T1000 (cell line): Measurements from ENCODE around the gene UNC5B.

Source experiments
- DNase-seq: peaks from one replicate; lab custom pipeline; 2025; ENCODE audit warnings: mixed read lengths; lab: John Stamatoyannopoulos, UW

The UNC5B gene

DNA sequence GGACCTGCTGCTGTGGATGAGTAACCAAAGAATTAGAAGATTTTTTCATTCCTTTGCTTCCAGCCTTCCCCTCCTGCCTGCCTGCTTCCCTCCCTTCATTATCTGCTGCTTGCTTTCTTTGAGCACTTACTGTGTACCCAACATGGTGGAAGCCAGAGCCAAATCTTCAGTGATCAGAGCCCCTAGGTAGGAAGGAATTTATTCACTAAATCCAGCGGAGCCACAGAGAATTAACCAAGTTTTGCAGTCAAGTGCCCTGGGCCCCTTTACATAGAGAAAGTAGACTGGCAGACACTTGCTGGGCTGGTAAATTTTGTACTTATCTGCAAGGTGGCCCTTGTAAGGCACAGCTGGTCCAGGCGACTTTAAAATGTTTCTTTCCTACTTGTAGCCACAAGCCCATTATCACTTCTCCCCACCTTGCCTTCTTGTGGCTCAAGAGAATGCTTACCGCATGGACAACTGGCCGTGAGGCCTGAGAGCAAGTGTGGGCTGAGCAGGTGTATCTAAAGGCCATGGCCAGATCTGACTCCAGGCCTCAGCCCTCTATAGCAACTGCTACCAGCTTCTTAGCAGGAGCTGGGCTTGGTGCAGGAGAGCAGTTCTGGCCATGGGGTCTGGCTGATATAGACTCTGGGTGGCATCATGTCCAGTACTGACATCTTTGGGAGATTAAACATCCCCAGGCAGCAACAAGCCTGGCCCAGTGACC lies 11.1 kb downstream of the UNC5B start:
- DNase-seq, result no peak

DNA sequence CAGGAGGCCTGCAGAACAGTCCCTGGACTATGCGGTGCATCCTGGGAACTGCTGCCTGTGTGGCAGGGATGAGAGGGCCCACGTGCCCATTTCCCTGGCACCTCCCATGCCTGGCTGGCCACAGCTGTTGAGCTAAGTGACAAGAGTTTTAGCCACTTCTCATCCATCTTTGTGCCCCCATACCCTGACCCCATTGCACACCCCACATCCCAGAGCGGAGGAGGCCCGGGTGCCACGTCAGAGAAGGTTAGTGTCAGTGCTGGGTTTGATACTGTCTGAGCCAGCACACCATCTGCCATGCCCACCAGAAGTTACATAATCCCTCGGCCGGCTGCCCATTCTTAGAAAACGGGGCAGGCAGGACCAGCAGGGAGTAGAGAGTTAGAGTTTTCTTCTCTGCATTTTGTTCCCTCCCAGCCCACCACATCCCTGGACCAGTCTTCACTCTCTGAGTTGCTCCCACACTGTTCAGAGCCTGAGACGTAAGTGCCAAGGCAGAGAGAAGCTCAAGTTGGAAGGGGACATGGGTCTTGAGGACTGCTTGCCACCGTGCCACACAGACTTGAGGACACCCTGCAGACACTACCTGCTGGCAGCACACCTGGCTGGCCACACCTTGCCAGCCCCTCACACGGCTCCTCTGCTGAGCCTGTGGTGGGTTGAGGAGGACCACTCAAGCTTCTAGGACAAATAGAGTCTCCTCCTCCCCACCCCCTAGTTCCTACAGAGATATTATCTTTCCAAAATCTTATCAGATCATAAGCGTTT lies 13.1 kb downstream of the UNC5B start:
- DNase-seq, result no peak

DNA sequence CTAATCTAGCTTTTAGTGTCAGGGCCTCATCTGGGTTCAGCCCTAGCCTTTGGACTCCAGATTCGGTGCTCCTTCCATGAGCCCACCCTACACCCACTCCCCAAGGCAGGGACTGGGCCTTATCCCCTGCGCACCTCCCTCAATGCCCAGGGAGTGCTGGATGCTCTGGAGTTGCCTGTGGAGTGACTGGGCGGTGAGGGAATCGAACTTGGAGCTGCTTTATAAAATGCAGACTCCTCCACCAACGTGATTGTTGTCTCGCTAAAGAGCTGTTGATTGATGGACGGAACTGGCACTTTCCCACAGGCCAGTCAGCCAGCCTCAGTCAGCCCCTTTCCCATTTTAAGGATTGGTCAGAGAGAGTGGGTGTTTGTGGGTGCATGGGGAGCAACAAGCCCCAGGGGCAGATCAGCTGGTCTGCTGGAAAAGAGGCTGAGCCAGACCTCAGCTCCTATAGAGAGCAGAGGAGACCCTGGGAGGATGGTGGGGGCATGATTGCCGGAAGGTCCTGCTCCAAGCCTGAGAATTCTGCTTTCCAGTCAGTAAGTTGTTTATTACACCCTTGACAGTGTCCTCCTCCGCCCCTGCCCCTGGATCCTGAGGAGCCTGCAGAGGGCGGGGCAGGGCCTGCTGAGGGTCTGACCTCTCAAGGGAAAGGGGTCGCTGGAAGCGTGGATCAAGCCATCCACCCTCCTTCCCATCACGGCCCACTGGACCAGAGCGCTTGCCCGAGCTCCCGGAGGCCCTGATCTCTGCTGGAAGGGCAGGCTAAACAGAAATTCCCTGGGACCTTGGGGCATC lies 16.7 kb downstream of the UNC5B start:
- no peak for DNase-seq

DNA sequence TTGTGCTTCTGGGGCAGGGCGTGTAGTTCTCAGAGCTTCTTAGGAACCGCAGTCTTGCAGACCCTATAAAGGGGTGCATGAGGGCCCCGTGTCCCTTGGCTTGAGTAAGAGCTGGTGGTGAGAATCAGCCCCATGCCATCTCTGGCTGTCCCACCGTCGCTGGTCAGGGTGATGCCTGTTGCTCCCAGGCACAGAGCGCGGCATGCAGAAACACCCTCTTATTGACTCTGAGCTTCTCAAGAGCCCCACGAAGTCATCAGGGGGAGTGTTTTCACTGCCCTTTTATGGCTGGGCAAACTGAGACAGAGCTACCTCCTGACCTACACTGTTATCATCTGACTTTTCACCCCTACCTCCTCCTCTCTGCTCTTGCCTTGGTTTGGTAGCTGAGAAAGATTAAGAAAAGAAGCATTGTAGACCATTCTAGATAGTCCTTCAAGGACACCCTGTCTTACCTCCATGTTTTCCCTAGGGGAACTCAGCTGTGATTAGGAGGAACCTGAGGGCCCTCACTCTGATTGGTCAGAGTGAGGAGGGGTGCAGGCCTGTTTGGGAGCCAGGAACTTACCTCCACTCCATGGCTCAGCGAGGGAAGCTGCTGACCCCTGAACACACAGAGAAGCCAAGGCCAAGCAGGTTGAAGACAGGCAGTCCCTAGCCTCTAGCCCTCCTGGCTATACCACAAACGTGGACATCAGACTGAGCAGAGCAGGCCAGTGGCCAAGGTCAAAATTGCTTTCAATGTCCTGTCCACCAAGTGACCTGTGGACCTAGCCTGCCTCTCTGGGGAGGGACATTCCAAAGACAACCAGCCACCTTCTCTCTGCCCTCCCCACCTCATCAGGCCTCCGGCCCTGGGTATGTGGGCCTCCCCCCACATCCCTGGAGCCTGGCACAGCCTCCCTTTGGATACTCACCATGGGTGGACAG lies 17.6 kb downstream of the UNC5B start:
- no peak for DNase-seq

DNA sequence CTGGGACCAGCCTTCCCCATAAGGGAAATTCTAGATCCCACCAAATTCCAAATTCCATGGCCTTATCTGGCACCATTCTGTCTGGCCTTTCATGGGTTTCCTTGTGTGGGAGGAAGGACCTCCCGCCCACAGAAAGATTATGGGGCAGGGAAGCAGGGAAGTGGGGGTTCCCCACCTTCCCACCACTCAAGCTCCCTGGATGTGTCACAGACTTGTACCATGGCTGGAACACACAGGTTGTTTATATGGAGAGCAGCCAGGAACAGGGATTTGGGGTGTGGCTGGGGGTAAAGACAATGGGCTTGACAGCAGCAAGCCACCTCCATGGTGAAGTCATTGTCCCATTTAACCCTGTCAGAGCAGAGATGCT lies 18.3 kb downstream of the UNC5B start:
- DNase-seq, result no peak

DNA sequence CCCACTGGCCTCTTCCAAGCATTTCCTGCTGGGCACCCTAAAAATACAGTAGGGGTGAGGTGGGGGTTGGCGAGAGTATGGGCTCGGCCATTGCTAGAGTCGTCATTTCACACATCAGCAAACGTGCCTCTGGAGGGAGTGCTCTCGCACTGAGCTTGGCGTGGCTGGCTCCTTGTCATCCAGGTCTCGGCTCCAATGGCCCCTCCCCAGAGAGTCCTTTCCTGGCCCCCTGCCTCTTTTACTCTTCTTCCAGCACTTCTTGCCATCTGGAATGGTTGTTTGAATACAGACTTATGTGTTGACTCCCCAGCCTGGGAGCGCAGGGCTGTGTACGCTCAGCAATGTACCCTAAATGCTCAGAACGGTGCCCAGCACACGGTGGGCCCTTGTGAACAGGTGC lies 18.8 kb downstream of the UNC5B start:
- DNase-seq, result no peak

DNA sequence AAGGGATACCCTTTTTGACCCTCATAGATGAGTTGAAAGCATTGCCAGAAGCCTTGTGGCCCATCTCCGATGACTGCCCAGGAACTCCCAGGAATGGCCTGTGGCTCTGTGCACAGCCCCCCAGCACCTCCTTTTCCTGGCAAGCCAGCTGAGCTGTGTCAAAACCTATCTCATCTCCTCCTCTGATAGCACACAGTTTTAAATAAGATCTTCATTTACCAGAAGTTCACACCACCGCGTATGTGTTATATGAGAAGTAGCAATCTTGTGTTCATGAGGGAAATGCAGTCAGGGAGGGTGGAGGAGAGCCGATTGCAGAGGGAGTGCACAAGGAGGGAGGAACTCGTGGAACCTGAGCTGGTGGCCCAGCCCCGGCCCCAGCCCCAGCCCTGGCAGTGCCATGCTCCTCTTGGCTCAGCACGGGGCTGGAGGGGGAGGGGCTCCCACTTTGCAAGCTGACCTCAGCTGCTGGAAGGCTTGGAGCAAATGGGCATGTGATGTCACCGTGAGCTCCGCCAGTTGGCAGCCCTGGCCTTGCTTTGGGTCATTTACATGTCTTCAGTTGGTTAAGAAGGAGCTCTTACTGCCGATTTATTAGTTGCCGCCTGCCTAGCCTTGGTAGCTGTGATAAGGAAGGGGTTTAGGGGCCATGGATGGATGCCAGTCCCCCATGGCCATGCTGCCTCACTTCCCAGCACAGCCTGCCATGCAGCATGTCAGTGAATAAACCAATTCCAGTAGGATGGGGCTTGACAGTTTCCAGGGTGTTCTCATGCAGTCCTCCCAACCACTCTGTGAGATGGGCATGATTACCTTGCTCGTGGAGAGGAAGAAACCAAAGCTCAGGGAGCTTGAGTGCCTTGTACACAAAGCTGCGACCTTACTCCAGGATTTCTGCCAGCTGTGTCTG lies 20.0 kb downstream of the UNC5B start:
- DNase-seq, result no peak

DNA sequence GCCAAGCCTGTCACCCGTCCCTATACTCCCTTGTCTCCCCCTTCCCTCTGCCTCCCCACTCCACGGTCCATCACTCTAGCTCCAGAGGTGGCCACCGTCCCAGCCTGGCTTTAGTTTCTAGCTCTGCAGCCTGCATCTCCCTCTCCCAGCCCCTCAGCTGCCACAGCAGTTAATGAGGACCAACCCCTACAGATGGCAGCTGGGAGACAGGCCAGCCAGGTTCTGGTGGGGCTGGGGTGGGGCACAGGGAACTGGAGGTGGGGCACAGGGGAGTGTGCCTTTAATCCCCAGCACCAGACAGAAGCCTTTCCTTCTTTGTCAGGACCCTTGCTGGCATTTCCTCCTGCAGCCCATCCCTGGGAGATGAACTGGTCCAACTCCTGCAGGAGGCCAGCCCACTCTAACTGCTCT lies 21.1 kb downstream of the UNC5B start:
- DNase-seq, result no peak

DNA sequence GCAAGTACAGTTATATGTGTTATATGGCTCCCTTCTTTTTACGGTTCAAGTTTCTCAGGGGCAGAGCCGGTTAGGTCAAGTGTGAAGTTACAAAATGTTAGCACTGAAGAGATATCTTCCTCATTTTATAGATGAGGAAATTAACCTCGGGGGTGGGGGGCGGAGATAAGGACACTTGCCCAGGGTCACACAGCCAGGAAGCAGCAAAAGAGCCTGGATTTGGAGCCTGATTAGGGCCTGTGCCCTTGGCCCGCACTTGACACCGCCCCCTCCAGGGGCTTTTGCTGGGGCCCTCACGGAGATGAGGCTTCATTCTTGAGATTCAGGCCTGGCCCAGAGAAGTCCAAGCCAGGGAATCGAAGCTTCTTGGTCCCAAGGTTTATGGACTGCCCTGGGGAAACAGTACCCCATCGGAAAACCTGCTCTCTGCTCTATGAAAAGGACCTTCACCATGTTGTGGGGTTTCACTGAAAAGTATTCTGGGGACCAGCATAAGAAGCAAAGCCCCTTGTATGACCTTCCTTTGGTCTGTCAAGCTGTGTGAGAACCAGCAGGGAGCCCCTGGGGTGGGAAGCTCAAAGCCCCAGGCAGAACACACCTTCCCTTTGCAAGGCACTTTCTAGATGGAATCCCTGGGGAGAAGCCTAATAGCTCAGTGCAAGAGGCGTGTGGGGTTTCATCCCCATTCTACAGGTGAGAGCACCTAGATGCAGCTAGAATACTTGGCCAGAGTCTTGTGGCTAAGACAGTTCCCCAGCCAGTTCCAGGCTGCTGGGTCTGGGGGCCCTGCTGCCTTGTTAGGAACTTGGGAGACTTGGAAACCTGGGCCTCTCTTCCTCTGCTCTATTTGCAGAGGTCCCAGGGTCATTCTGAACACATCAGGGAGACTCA lies 21.9 kb downstream of the UNC5B start:
- no peak for DNase-seq

DNA sequence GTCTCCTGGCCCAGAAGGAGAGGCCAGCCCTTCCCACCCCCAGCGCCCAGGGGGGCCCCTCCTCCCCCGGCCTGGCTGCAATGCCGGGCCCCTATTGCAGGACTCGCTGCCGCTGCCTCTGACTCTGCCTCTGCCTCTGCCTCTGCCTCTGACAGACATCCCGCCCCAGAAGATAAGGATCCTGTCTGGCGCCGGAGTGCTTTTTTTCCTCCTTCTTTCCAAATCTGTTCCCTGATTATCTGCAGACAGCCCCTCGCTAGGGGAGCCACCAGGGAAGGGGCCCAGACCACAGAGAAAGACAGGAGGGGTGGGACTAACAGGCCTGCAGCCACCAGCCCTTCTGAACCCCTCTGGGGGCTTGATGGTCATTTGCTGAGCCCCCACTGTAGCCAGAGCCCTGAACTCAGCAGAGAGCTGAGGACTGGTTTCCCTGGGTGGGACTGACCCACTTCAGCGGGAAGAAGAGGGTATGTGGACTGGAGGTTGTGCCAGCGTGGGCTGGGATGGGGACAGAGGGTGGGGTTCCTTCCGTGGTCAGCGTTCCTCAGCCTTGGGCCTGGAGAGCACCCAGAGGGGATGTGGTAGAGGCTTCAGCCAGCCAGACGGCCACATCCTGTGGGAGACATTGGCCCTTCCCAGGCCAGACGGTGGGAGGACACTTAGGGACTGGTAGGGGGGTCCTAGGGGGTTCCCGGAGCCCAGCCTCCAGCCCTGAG lies 22.8 kb downstream of the UNC5B start:
- DNase-seq, result no peak

DNA sequence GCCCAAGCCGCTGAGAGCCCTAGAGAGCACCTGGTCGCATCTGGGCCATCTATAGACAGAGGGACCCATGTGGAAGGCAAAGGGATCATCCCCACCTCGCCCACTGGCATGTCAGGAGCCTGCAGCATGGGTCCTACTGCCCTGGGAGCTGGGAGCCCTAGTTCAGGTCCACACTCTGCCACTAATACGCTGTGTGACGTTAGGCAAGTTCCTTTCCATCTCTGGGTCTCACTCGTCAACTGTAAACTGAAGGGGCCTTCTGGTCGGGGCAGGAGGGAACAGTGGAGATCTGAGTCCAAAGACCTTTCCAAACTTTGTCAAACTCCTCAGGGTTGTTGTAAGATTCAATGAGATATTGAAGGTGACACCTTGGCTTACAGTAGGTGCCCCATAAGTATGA lies 23.4 kb downstream of the UNC5B start:
- DNase-seq, result no peak

DNA sequence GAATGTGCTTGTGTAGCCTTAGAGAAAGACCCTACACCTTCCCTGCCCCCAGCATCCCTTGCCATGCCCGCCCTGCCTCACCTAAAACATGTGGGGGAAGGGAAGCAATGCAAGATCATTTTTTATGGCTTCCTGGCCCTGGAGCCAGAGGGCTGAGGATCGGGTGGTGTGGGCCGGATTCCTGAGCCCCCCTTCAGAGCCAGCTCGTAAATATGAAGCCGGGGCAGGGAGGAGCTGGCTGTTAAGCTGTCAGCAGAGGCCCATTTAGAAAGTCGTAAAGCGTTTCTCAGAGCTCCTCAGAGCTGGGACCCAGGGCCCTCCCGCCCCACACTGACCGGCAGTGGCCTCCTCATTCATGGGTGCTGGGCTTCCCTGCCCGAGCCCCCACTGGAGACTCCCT lies 23.9 kb downstream of the UNC5B start:
- DNase-seq, result no peak

DNA sequence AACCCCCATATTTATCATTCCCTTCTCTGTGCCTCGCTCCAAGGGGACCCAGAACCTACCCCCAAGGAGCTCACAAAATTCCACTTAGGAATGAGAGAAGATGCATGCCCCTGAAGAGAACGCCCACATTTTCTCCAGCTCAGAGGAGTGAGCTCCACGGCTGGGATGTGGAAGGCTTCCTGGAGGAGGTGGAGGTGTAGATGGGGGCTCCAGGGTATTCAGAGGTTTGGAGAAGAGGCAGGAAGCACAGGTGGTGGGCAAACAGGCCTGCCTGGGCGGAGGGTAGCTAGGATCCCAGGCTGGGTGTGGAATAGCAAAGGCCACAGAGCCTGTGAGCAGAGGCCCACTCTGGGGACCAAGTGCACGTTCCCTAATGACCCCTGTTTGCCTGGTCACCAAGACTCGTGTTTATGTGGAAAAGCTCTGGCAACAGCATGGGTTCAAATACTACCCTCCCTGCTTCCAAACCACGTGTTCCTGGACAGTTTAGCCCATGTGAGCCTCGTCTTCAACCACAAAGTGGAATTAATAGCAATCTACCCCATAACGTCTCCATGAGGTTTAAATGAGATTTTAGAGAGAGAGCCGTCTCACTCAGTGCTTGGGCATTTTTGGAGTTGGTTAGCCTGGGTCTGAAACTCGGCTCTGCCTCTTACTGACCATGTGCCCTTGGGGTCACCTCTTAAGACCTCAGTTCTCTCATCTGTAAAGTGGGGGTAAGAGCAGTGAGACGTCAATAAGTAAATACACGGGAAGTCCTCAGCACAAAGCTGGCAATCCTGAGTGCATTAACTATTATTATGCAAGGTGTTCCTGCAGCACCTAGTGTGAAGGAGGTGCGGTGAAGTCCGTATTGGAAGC lies 24.7 kb downstream of the UNC5B start:
- DNase-seq, result no peak

DNA sequence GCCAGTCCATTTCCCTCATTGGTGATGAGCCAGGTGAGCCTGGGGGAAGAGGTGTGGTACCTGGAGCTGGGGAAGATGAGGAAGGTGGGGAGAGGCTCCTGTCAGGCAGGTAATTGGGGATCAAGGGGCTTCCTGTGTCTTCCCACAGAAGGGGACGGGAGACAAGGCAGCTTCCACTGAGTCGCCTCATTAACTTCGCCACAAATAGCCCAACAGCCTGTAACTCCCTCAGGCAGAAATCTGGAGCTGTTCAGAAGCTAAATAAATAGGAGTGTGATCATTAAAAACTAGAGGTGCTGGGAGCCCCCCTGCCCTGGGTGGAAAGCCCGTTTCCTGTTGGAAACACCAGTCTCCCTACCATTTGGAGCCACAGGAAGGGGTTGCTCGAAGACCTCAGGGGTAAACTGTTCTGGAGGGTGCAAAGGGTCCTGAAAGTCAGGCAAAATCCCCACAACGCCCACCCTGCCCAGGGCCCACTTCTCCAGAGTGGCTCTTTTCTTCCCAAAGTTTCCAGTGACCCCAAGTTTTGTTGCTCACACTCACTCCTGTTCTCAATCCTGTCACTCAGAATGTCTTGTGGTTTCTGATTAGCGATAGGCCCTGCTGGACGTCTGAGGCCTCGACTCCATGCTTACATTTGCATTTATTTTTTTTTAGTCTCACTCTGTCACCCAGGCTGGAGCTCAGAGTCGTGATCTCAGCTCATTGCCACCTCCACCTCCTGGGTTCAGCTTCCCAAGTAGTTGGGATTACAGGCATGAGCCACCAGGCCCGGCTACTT lies 25.7 kb downstream of the UNC5B start:
- no peak for DNase-seq

DNA sequence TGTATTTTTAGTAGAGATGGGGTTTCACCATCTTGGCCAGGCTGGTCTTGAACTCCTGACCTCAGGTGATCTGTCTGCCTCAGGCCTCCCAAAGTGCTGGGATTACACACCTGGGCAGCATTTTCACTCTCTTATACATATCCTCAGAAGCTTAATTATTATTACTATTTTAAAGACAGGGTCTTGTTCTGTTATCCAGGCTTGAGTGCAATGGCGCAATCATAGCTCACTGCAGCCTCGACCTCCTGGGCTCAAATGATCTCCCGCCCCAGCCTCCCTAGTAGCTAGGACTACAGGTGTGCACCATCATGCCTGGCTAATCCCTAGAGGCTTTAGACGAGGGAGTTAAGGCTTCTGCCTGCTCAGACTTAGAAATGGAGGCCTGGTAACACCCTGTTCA lies 26.3 kb downstream of the UNC5B start:
- no peak for DNase-seq

DNA sequence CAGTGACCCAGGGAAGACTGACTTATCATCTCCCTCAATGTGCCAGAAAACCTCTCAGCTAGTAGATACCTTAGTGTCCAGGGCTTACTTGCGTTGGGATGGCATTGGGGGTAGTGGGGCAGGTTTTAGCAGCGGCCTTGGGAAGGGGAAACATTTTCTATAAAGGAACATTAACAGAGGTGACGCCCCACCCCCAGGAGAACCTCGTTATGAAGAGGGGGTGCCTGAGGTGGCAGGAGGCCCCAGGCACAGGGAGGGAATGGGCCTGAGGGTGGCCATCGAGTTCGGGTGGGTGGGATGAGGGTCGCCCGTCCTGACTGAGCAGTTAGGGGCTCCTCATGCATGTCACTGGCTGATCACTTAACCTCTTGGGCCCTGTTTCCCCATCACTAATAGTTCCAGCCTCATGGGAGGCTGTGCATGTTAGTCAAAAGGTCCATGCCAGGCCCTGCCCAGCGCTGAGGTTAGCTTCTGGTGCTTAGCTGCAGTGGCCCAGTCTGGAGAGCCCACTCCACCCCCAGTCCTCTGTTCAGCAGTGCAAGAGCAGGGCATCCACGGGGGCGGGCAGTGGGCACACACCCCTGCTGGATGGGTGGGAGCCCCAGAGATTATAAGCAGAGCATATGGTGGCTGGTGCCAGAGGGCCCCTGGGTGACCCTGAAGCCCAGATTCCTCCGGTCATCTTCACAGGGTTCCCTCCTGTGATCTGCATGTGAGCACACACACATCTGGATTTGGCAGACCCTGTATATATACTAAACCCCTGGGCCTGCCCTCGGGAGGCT lies 27.0 kb downstream of the UNC5B start:
- no peak for DNase-seq
